ENCODE data around the gene SAMD13.

The SAMD13 gene, protein sequence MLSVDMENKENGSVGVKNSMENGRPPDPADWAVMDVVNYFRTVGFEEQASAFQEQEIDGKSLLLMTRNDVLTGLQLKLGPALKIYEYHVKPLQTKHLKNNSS

DNA sequence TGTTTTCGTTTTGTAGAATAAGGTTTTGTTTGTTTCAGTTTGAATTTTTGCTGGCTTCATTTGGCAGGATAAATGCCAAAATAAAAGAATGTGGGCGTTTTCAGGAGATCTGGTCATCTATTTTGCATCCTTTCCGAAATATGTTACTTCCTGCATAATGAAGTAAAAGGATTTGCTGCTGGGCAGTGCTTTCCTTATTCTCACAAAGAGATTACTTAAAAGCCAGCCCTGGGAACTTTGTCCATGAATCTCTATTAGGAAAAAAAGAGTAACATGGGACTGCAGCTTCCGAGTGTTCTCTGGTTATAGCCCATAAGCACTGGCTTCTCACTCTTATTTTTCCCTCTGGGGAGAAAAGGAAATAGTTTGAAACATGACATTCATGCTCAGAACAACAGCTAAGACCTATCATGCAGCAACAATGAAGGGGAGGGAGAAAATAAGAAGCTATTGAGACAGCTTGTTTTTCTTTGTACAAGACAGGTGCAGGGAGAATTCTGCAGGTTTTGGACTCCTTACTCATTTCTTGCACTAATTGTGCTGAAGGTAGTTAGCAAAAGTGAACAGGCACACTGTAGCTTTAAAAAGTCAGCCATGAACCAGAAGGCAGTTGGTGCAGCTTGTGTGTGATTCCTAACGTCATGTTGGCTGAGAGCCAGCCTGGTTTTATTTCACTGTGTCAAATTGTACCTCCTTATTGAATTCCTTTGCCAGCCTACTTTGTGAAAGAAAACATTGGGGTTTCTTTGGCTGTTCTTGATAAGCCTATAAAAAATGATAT lies at the start of gene SAMD13:
SAMD13 (plus strand) TSS at position 705 of the 781 bp plus-strand sequence. CDS start 1,527 bp downstream, outside the sequence.
- no peak for DNase-seq (ENCODE audit: low read depth)

DNA sequence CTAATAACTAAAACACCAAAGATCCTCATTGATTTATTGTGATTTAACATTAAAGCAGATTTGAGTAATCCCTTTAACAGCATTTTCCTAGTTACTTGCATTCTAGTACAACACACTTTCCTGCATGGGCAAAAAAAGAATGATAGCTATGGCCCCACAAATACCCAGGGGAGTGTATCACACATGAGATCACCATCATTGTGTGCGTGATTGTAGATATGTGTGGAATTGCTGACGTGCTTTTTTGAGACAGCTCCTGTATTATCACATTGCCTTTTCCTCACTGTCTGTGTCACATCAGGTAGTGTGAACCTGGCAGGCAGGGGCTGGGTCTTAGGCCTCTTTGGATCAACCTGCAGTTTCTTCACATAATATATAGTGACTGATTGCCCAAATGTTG lies 48.5 kb upstream of the SAMD13 start:
- DNase-seq (ENCODE audit: low read depth): no peak

DNA sequence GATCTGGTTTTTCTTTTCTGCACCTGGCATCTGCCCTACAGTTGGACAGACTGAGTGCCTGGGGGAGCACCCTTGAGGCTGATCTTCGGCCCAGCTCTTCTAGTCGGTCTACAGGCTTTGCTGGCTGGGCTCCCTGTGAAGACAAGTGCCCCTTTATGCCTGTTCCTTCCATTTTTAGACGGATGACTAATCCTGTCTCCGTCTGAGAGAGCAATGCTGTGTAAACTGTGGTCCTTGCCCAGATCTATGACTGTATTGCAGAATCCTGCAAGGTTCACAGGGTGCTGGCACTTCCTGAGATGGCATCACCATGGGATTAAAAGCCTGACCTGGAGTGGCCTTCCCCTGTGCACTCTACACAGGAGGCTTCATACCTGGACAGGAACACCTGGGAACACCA lies 47.6 kb upstream of the SAMD13 start:
- no peak for DNase-seq (ENCODE audit: low read depth)

DNA sequence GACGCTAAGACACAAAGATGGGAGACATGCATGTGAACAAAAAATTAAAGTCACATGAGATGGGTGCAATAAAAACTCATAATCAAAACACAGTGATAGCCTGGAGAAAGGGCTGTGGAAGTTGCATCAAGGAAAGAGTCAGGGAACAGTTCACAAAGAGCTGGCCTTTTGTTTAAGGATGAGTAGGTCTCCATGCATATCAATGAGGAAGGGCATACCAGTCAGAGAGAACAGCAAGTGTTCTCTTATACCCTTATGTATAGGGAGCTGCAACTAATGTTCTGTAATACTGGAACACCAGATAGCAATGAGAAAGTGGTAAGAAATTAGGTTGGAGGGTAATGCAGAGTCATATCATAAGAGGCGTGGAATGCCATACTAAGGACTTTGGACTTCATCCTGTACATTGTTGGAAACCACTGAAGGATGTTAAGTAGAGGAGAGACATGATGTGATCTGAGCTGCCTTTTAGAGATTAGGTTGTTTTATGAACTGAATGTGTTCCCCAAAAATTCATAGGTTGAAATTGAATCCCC lies 46.7 kb upstream of the SAMD13 start:
- no peak for DNase-seq (ENCODE audit: low read depth)

DNA sequence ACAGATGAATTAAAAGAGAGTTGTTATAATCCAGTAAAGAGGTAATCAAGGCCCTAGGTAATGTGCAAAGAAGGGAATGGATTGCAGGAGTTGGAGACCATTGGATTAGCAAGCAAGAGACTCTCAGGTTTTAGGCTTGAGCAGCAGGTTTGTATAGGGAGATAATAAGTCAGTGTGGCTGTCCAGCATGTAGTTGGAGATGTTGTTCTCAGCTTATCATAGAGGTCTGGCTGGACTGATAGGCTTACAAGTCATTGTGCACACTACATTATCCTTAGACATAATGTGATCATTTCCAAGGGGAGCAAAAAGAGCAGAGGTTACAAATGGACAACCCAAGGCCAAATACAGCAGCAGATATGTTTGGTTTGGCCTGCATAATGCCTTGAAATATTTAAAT lies 45.9 kb upstream of the SAMD13 start:
- no peak for DNase-seq (ENCODE audit: low read depth)

DNA sequence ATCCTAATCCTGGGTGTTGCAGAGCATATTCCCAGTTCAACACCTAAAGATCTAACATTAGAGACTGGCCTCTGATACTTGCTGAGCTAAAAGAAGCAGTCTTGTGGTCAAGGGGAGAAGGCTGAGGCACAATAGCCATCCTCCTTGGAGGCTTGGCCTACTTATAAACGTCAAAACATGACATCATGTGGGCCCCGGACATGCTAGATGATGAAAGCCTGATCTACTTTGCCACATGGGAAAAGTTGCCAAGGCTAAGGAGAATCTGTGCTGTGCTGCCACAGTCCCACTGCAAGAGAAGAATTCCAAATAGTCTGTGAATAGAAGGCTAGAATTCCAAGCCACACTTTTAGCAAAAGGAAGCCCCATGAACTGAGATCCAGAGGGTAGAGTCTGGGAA lies 43.9 kb upstream of the SAMD13 start:
- DNase-seq (ENCODE audit: low read depth): no peak

DNA sequence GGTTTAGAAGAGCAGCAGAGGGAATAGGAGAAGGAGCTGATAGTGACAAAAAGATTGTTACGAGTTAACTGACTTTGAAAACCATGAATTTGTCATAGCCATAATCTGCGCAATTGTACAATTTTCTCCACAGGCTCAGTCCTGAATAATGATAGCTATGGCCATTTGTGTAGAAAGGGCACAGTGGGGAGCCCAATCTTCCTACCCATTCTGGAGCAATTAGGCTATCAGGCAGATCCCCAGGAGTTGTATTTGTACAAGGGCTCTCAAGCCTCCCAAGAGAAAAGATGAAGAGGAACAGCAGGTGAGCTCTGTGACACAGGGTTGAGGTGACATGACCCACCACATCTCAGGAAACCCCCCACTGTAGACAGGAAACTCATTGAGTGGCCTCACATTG lies 42.1 kb upstream of the SAMD13 start:
- DNase-seq (ENCODE audit: low read depth): no peak

DNA sequence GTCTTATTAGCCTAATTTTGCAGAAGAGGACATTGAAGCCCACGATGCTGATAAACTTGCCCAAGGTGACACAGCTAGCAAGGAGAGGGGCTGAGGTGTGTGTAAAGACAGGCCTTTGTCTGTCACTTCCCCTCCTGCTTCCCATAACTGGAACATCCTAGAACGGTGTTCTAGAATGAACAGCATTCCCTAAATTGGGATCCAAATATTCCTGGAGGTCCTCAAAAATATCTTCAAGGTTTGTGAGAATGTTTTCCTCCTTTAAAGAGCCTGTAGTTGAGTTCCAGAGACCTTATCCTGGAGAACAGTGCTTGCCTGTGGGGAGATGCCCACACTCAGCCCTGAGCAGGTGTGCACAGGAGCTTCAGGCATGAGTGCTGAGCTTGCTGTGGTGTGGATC lies 41.5 kb upstream of the SAMD13 start:
- no peak for DNase-seq (ENCODE audit: low read depth)

DNA sequence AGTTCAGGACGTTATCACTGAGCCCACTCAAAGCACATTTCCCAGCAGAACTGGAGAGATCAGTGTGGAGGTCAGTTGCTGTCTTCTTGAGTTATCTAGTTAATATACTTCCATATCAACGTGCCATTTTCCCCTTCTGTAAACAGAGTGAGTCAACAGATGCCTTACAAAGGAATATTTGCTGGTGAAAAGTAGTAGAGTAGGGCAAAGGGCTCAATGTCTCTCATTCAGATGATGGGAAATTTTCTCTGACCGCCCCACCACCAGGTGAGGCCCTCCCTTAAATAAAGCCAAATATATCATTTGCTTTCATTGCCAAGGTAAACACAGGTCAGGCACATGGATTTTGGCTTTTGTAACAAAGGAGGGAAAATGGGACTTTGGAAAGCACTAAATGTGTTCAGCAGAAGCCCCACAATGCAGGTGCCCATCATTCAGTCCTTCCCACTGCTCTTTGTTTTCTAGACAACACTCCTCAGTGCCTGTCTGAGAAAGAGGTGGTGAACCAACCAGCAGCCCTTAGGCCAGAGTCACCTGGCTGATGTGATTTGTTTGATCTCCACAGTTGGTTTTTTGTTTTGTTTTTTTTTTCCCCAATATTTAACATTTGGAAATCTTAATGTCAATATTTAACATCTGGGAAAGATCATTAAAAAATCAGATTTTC lies 40.5 kb upstream of the SAMD13 start:
- DNase-seq (ENCODE audit: low read depth): no peak

DNA sequence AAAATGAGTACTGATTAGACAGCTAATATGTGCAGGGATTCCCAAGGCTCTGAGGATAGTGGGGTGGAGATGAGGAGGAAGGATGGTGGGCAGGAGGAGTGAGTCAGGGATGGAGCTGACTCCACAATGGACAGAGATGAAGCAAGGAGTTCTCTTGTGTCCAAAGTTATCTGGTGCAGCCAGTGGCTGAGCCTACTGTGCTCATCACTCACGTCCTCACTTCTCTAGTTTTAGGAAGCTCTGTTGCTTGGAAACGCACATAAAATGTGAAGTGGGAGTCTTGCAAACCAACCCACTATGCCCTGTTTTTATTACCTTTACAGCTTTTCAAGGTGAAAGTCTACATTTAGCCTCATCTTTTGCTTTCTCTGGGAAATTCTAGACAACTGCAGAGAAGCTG lies 36.5 kb upstream of the SAMD13 start:
- no peak for DNase-seq (ENCODE audit: low read depth)

DNA sequence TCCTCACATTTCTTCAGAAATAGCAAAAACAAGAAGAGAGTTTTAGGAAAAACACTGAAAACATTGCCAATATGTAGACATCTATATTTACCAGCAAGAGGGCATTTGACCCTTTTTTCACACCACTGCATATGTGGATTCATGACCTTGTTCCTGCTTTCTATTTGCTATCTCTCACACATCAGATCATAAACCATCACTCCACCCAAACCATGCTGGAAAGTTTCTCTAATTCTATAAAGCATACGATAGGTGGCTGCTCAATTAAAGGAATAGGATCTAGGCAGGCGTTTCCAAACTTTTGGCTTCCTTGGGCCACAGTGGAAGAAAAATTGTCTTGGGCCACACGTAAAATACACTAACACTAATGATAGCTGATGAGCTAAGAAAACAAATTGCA lies 35.6 kb upstream of the SAMD13 start:
- DNase-seq (ENCODE audit: low read depth): no peak

DNA sequence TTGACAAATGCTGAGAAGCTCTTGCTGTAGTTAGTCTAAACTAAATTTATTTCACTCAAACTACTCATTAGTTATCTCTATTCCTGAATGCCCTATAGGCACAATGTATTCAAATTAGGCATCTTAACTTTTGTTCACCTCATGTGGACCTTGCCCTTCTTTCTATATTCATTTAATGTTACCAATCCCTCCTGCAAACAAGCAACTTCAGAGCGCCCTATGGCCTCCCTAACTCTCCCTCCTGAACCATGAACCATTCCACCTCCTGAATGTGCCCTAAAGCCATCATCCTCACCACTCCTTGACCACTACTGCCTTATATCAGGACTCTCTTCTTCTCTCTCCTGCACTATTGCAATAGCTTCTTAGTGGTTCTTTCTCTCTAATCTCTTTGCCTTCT lies 34.8 kb upstream of the SAMD13 start:
- DNase-seq (ENCODE audit: low read depth): no peak

DNA sequence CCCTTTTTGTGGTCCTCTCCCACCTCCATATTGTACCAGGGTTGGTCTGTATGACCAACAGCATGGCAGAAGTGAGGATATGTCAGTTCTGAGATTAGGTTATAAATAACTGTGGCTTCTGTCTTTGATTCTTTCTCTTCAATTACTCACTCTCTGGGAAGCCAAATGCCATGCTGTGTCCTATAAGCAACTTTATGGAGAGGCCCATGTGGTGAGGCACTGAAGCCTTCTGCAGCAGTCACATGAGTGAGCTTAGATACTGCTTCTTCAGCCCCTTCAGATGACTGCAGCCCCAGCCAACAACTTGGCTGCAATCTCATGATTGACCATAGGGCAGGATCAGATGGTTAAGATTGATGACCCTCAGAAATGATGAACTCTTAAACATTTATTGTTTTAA lies 34.0 kb upstream of the SAMD13 start:
- no peak for DNase-seq (ENCODE audit: low read depth)

DNA sequence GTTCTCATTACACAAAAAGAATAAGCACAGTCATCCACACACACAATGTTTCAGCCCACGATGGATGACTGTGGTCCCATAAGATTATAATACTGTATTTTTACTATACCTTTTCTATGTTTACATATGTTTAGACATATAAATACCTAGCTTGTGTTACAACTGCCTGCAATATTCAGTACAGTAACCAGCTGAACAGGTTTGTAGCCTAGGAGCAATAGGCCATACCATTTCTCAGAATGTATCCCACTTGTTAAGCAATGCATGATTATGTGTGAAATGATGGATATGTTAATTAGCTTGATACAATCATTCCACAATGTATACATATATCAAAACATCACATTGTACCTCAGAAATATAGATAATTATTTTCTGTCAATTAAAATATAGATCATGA lies 33.2 kb upstream of the SAMD13 start:
- no peak for DNase-seq (ENCODE audit: low read depth)

DNA sequence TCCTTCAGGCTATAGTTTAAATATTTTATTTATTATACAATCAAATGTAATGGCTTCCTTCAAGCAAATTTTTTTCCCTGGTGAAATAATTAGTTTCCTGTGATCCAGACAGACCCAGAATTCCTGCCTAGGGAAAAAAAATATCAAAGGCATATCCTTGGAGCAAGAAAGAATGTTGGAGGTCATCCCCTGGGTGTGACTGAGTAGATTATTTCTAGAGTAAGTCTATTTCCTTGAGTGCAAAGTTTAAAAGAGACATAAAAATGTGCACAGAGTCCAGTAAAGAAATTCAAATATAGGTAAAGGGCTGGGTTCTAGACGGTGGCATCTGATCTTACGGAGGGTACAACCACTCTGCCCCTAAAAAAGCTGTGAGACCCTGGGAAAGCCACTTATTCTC lies 32.2 kb upstream of the SAMD13 start:
- DNase-seq (ENCODE audit: low read depth): no peak

DNA sequence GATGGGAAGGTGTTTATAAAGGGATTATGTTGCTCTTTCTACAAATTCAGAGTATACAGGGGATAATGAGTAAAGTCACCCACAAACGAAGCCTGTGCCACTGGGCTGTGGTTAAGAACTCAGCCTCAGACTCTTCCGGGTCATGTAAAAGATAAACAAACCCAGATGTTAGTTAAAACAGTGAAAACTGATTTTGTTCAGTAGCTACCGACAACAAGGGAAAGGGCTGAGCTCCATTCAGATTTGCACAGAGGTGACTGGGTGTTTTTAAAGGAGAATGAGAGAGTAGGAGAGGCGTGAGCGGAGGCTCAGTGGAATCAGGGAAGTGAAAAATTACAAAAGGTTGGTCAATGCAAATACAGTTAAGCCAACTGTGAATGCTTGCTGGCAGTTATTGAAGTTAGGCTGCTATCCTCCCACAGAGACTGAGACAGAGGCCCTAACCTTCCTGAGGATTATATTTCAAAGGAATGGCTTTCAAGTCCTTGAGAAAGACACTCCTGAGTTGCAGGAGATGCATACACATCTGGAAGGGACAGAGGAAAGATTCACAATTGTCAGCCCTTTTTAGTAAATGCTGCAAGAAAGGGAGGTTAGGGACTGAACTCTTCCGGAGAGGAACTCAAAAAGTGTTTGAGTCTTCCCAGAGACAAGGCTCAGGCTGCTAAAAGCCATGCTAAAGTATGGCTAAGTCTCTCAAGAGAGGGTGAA lies 29.9 kb upstream of the SAMD13 start:
- DNase-seq (ENCODE audit: low read depth): no peak

DNA sequence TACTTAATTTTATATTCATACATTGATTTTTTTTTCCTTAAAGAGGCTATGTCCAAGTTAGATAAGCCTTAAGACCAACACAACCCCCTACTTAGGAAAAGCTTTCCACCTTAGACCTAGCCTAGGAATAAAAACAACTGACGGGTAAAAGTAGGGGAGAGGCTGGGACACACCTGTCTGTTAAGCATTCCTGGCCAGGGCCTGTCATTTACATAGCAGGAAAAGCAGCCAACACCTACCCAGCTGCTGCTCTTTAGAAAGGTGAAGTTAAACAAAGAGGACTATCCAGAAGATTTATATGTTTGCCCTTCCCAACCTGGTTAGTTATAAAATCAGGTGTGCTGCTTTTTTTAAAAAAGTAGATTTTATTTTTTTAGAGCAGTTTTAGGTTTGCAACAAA lies 29.1 kb upstream of the SAMD13 start:
- no peak for DNase-seq (ENCODE audit: low read depth)

DNA sequence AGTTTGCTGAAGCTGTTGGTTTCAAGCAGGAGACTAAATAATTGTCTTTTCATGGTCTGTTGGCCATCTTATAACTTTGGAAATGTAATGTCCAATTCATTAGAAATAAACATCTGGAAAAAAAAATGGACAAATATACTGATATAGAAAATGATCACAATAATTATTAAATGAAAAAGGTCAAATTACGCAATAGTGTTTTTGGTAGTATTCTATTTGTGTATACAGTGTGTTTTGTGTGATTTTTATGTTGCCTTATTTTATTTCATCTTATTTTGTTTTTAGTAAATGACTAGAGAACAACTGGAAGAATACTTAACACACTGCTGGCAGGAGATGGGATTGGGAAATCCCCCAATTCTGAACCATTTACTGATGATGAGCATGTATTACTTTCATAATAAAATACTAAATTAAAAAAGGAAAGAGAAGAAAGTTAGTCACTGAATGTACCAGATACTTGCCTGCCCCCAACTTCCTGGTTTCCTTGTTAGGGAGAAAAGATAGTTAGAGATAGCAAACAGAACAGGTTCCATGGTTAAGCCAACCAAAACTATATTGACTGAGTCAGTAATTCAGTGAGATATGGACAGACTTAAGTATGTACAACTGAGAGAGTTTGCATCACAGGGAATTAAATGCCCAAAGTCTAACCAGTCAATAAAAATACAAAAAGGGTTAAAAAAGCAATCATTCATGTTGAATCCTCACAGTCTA lies 24.0 kb upstream of the SAMD13 start:
- DNase-seq (ENCODE audit: low read depth): no peak

DNA sequence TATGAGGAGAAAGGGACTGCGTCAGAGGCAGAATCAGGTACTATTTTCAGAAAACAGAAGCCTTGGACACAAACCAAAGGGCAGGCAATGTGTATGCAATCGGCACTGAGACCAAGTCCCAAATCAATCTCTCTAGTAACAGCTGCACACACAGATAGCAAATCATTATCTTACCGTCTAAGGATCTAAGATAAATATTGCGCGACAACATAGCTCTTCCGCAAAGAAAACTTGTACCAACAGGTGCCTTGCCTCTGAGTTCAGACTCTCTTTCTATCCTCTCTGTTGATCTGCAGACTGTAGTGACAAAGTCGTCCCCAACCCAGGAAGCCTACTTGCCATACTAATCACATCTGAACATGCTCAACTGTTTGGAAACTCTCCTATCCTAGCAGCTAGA lies 22.6 kb upstream of the SAMD13 start:
- DNase-seq (ENCODE audit: low read depth): no peak

DNA sequence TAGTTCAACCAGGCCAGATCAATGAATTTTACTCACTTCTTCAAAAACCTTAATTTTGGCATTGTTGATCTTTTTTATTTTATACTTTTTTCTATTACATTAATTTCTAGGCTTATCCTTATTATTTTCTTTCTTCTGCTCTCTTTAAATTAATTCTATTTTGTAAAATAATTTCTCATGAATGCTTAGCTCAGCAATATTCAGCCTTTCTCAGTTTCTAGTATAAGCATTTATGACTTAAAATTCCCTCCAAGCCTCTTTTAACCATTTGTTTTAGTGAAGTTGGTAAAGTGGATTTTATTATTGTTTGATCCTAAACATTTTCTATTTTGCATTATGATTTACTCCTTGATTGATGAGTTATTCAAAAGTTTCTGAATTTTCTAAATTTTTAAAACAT lies 20.6 kb upstream of the SAMD13 start:
- DNase-seq (ENCODE audit: low read depth): no peak

DNA sequence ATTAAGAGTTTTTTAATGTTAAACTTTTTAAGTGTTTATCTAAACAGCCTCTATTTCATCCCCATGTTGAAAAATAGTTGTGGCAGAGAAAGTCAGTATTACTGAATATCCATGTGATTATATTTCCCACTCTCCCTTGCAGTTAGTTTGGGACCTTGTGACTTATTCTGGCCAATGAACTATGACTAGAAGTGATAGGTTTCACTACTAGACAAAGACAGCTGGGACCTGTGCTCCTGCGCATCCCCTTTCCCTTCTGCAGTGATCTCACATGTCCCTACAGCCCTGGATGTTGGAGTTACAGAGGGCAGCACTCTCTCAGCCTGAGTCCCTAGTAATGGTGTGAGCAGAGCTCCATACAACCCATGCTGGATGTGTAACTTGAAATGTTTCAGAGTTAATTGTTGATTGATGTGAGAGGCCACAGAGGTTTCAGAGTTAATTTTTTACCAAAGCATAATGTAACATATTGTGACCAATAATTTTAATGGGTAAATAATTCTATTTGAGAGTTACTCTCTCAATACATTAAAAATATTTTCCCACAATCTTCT lies 18.7 kb upstream of the SAMD13 start:
- no peak for DNase-seq (ENCODE audit: low read depth)

DNA sequence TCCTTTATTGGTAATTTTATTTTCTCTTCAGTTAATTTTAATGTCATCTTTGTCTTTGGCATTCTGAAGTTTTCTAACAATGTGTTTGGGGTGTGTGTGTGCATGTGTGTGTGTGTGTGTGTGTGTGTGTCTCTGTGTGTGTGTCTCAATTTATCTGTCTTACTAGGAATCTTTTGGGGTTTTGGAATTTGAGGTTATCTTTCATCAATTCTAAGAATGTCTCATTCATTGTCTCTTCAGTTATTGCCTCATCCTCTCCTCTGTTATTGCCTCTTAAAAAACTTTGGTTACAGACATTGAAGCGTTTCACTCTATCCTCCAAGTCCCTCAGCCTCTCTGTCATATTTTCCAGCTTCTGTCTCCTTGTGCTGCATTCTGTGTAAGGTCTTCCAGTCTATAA lies 18.1 kb upstream of the SAMD13 start:
- DNase-seq (ENCODE audit: low read depth): no peak

Data from activated T-helper 1 cell treated with Interleukin-2 at 50 U/mL for 16 hours (primary cell).